ENCODE data around the gene NFATC2. TPM values are rescaled to one million over a fixed set of nuclear protein-coding genes. Genes with fewer than 3 reads are reported as not detected.

The NFATC2 gene
- total RNA-seq, 1 donor from 2014 or later: 3.9 TPM

GRCh38 chr20:51562332-51563173, 20.0 kb upstream of the NFATC2 start:
- Histone ChIP-seq H3K9me3 (ENCODE audit: insufficient read depth, low read depth, low read length) (no peaks in the 10 kb centered on the region), H3K9ac (ENCODE audit: low read length) (peak overlapping the region; percentile 99), H4K20me1 (ENCODE audit: insufficient read depth, low read length) (peaks cover 25% of the 10 kb centered on the region), H3K36me3 (ENCODE audit: insufficient read depth, low read length) (no peaks in the 10 kb centered on the region), H3K79me2 (ENCODE audit: insufficient read depth, low read length) (peaks cover 16% of the 10 kb centered on the region), H3K27ac (ENCODE audit: low read depth, low read length) (peak overlapping the region; percentile 98), H3K4me2 (ENCODE audit: low read length) (peak overlapping the region; percentile 99), H2AFZ (ENCODE audit: low read depth, low read length) (peak overlapping the region; percentile 55), H3K4me1 (ENCODE audit: insufficient read depth, low read length) (peaks cover 27% of the 10 kb centered on the region), H3K27me3 (ENCODE audit: insufficient read depth, low read length) (no peaks in the 10 kb centered on the region), H3K4me3 (ENCODE audit: insufficient read depth, low read depth, low read length) (peak overlapping the region; percentile 84)
- peaks cover 29% of the 10 kb centered on the region for H3K4me1 Mint-ChIP-seq (ENCODE audit: low read depth, unreplicated experiment)
- peak; percentile 96 for DNase-seq (ENCODE audit: low read depth)
- no peak for FAIRE-seq
- peak overlapping the region; percentile 96 for H3K27ac Mint-ChIP-seq (ENCODE audit: unreplicated experiment)
- H3K4me3 Mint-ChIP-seq (ENCODE audit: unreplicated experiment): peak overlapping the region; percentile 85
- no peaks in the 10 kb centered on the region for H3K9me3 Mint-ChIP-seq (ENCODE audit: unreplicated experiment)
- no peaks in the 10 kb centered on the region for H3K36me3 Mint-ChIP-seq (ENCODE audit: low read depth, unreplicated experiment)
- peaks cover 3% of the 10 kb centered on the region for H3K27me3 Mint-ChIP-seq (ENCODE audit: low read depth, unreplicated experiment)
- TF ChIP-seq CTCF (IDR thresholded peaks at IDR 0.05; ENCODE audit: insufficient read depth, low read depth, low read length): no peak
- TF ChIP-seq EZH2 (IDR thresholded peaks at IDR 0.05; ENCODE audit: insufficient read depth, low read length): no peak

DNA sequence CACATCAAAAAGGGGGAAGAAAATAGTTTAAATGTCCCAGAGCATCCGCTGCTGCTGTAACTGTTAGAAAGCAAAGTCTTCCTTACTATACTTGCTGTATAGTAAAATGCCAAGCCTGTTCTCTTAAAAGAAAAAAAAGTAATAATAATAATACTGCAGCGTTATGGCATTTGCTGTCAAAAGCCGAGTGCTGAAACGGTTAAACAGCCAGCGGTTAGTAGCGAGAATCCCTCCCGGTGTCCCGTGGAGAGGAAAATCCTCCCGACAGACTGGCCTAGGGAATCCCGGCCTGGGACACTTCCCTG, 19.5 kb upstream of the NFATC2 start:
- no peaks in the 10 kb centered on the region for H3K9me3 ChIP-seq (ENCODE audit: insufficient read depth, low read depth, low read length)
- H3K4me2 ChIP-seq (ENCODE audit: low read length): peak overlapping the region; percentile 99
- H3K4me1 ChIP-seq (ENCODE audit: insufficient read depth, low read length): peaks cover 27% of the 10 kb centered on the region
- no peaks in the 10 kb centered on the region for H3K27me3 ChIP-seq (ENCODE audit: insufficient read depth, low read length)
- Mint-ChIP-seq H3K4me3 (ENCODE audit: unreplicated experiment) (peak overlapping the region; percentile 85), H3K27ac (ENCODE audit: unreplicated experiment) (no peak overlapping the region), H3K36me3 (ENCODE audit: low read depth, unreplicated experiment) (peaks cover 2% of the 10 kb centered on the region), H3K27me3 (ENCODE audit: low read depth, unreplicated experiment) (peaks cover 2% of the 10 kb centered on the region), H3K9me3 (ENCODE audit: unreplicated experiment) (no peaks in the 10 kb centered on the region), H3K4me1 (ENCODE audit: low read depth, unreplicated experiment) (peaks cover 29% of the 10 kb centered on the region)
- peak overlapping the region; percentile 99 for H3K9ac ChIP-seq (ENCODE audit: low read length)
- H3K79me2 ChIP-seq (ENCODE audit: insufficient read depth, low read length): peaks cover 16% of the 10 kb centered on the region
- peak overlapping the region; percentile 55 for H2AFZ ChIP-seq (ENCODE audit: low read depth, low read length)
- FAIRE-seq (no peak), DNase-seq (ENCODE audit: low read depth) (peak; percentile 26)
- H3K27ac ChIP-seq (ENCODE audit: low read depth, low read length): peak overlapping the region; percentile 98
- peak overlapping the region; percentile 84 for H3K4me3 ChIP-seq (ENCODE audit: insufficient read depth, low read depth, low read length)
- TF ChIP-seq CTCF (IDR thresholded peaks at IDR 0.05; ENCODE audit: insufficient read depth, low read depth, low read length): no peak
- H3K36me3 ChIP-seq (ENCODE audit: insufficient read depth, low read length): no peaks in the 10 kb centered on the region
- peaks cover 25% of the 10 kb centered on the region for H4K20me1 ChIP-seq (ENCODE audit: insufficient read depth, low read length)

All from astrocyte (in vitro differentiated cells and primary cell).